Activated CD8-positive, alpha-beta memory T cell treated with anti-CD3 and anti-CD28 coated beads, Interleukin-2, amount 10 ng/mL, durations not matched to agents 7 days and 5 days (primary cell): Measurements from ENCODE around the gene NHERF2. TPM values are rescaled to one million over a fixed set of nuclear protein-coding genes. Genes with fewer than 3 reads are reported as not detected.

Experiments used
- ATAC-seq: fragments of 150-1000 bp; cut with Tn5 transposase; one replicate; pipeline ENCODE4 v1.10.0; 2021; ENCODE audit warnings: moderate library complexity
- CTCF ChIA-PET: fragments of 350-600 bp; sonication (Branson Sonifier 250); formaldehyde crosslinking; loops from one replicate; lab custom pipeline; 2021; ENCODE audit warnings: antibody characterized with exemption; lab: Charles Lee
- DNase-seq: peaks from one replicate; pipeline ENCODE4 v3.0.0-alpha.2; 2020
- H3K27ac Mint-ChIP-seq: one replicate; pipeline ENCODE4 v1.8.0; 2021; ENCODE audit warnings: mild to moderate bottlenecking, mixed read lengths
- H3K27me3 Mint-ChIP-seq: one replicate; pipeline ENCODE4 v1.8.0; 2021; ENCODE audit warnings: mixed read lengths
- H3K36me3 Mint-ChIP-seq: one replicate; pipeline ENCODE4 v1.8.0; 2021; ENCODE audit warnings: mild to moderate bottlenecking, mixed read lengths
- H3K4me1 Mint-ChIP-seq: one replicate; pipeline ENCODE4 v1.8.0; 2021; ENCODE audit warnings: mixed read lengths
- H3K4me3 Mint-ChIP-seq: one replicate; pipeline ENCODE4 v1.8.0; 2021; ENCODE audit warnings: mild to moderate bottlenecking, moderate library complexity, mixed read lengths
- H3K9me3 Mint-ChIP-seq: one replicate; pipeline ENCODE4 v1.8.0; 2022; ENCODE audit warnings: low read depth, mixed read lengths
- total RNA-seq, 2 experiments: library from RNA; stranded (reverse); gene quantifications; one replicate each; pipeline ENCODE4 v1.2.3, GENCODE V29; 2021

NHERF2 gene
- total RNA-seq, 2 experiments from 2014 or later, result 1.3 to 2.2 TPM

DNA sequence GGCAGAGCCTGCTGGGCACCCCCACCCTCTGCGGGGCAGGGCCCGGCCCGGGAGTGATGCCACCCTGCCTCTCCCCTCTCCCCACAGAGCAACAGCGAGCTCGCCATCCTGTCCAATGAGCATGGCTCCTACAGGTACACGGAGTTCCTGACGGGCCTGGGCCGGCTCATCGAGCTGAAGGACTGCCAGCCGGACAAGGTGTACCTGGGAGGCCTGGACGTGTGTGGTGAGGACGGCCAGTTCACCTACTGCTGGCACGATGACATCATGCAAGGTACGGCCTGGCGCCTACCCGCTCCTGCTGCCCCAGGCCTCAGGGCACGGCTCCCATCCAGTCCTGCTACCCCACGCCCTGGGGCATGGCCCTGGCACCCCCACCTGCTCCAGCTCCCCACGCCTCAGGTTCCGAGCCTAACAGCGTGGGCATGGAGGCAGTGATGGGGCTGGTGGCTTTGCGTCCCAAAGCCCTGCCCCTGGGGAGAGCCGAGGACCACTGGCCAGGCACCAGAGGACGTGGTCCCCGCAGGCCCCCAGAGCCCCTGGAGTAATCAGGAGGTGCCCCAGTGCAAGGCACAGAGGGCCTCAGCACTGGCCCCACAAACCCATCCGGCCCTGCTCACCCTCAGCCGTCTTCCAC lies 59.5 kb downstream of the NHERF2 start:
- no peaks in the 10 kb centered on the region for H3K9me3 Mint-ChIP-seq
- peaks cover 4% of the 10 kb centered on the region for H3K36me3 Mint-ChIP-seq
- CTCF ChIA-PET, result no interaction called here
- no peak overlapping the region for H3K27ac Mint-ChIP-seq
- H3K4me3 Mint-ChIP-seq, result no peak overlapping the region
- no peaks in the 10 kb centered on the region for H3K4me1 Mint-ChIP-seq
- DNase-seq (no peak), ATAC-seq (no peak)
- no peaks in the 10 kb centered on the region for H3K27me3 Mint-ChIP-seq

DNA sequence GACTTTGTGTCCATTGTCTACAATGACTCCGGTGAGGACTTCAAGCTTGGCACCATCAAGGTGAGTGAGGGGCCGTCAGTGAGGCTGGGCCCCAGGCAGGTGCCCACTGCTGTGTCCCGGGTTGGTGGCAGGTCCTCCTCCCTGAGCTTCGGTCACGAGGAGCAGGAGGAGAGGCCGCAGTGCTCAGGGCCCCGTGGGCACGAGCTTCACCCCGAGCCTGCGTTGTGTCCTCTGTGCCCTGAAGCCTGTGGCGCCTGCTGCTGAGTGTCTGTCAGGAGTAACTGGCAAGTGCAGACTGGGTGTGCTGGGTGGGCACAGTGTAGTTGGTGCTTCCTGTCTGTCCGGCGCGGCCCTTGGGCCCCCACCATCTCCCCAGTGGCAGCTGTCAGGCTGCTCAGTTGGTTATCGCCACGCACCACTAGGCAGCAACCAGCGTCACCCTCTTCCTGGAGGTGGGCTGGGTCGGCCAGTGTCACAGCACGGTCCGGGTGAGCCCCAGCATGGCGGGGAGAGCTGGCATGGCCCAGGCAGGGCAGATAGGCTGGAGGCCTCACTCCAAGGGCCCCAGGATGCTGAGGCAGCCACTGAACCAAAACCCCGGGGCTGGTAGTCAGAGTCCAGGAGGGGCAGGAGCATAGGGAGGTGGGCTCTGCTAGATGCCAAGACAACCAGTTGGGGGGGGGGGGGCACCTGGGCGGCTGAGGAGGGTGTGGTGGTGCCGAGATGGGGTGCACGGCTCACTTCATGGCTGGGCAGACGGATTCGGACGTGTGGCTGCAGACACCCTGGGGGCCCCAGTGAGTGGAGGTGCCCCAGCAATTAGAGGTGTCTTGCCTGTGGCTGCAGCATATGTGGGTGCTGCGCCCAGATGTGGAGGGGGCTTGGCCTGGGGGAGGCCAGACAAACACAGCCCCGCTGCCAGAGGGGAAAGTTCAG lies 60.4 kb downstream of the NHERF2 start:
- Mint-ChIP-seq H3K27me3 (no peaks in the 10 kb centered on the region), H3K9me3 (no peaks in the 10 kb centered on the region), H3K27ac (no peak overlapping the region), H3K4me3 (no peak overlapping the region), H3K4me1 (no peaks in the 10 kb centered on the region), H3K36me3 (peaks cover 4% of the 10 kb centered on the region)
- no peak for ATAC-seq
- DNase-seq, result no peak
- CTCF ChIA-PET, result no interaction called here

DNA sequence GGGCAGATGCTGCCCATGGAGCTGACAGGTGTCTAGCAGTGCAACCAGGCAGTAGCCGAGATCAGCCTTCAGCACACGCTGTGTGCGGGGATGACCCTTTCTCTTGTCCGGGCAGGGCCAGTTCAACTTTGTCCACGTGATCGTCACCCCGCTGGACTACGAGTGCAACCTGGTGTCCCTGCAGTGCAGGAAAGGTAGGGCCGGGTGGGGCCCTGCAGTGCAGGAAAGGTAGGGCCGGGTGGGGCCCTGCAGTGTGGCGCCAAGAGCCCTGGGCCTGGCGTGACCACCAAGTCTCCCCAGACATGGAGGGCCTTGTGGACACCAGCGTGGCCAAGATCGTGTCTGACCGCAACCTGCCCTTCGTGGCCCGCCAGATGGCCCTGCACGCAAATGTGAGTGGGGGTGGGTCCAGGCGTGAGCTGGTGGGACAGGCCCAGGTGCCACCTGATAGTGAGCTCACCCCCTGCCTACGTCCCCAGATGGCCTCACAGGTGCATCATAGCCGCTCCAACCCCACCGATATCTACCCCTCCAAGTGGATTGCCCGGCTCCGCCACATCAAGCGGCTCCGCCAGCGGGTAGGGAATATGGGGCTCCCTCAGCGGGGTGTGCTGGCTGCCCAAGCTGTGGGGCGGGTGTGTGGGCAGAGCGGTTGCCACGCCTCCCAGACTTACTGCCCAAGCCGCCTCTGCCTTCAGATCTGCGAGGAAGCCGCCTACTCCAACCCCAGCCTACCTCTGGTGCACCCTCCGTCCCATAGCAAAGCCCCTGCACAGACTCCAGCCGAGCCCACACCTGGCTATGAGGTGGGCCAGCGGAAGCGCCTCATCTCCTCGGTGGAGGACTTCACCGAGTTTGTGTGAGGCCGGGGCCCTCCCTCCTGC lies 61.3 kb downstream of the NHERF2 start:
- no peak overlapping the region for H3K27ac Mint-ChIP-seq
- ATAC-seq (no peak), DNase-seq (no peak)
- no peaks in the 10 kb centered on the region for H3K27me3 Mint-ChIP-seq
- H3K4me1 Mint-ChIP-seq, result no peaks in the 10 kb centered on the region
- H3K36me3 Mint-ChIP-seq, result peaks cover 4% of the 10 kb centered on the region
- H3K4me3 Mint-ChIP-seq, result no peak overlapping the region
- no peaks in the 10 kb centered on the region for H3K9me3 Mint-ChIP-seq
- CTCF ChIA-PET, result no interaction called here

Other genes starting within 250 kb of the NHERF2 start
- 10 to 100 TPM; 35.7 to 36.5 TPM for gene SPSB3, start 244.3 kb upstream of the NHERF2 start, total RNA-seq
- gene NUBP2, start 243.9 kb upstream of the NHERF2 start, total RNA-seq, result 10 to 100 TPM; 52.5 to 64.0 TPM
- not detected for gene IGFALS, start 233.2 kb upstream of the NHERF2 start, total RNA-seq
- 10 to 100 TPM; 44.1 to 44.2 TPM for gene HAGH, start 200.1 kb upstream of the NHERF2 start, total RNA-seq
- gene FAHD1, start 199.7 kb upstream of the NHERF2 start, total RNA-seq, result 10 to 100 TPM; 11.3 to 12.9 TPM
- gene MEIOB, start 154.7 kb upstream of the NHERF2 start, total RNA-seq, result not detected
- not detected for gene HS3ST6, start 108.5 kb upstream of the NHERF2 start, total RNA-seq
- 10 to 100 TPM; 14.5 to 19.8 TPM for gene MSRB1, start 83.7 kb upstream of the NHERF2 start, total RNA-seq
- gene RPL3L, start 72.2 kb upstream of the NHERF2 start, total RNA-seq, result under 1 TPM in 1 of 2 experiments, not detected in 1; 0.42 TPM
- 100 to 1,000 TPM; 148 to 158 TPM for gene NDUFB10, start 67.4 kb upstream of the NHERF2 start, total RNA-seq
- 1,000 to 10,000 TPM; 2,823 to 3,048 TPM for gene RPS2, start 62.1 kb upstream of the NHERF2 start, total RNA-seq
- gene RNF151, start 60.0 kb upstream of the NHERF2 start, total RNA-seq, result not detected
- gene TBL3, start 54.8 kb upstream of the NHERF2 start, total RNA-seq, result 10 to 100 TPM; 41.9 to 42.3 TPM
- gene NOXO1, start 45.4 kb upstream of the NHERF2 start, total RNA-seq, result under 1 TPM in 1 of 2 experiments, not detected in 1; 0.26 TPM
- gene GFER, start 42.7 kb upstream of the NHERF2 start, total RNA-seq, result 10 to 100 TPM; 33.5 to 40.9 TPM
- 10 to 100 TPM in 1 of 2 experiments, 1 to 10 TPM in 1; 6.4 to 17.6 TPM for gene SYNGR3, start 36.9 kb upstream of the NHERF2 start, total RNA-seq
- 10 to 100 TPM; 76.2 to 94.5 TPM for gene ZNF598, start 17.1 kb upstream of the NHERF2 start, total RNA-seq
- 1 to 10 TPM; 1.1 to 6.3 TPM for gene NPW, start 7.1 kb upstream of the NHERF2 start, total RNA-seq
- gene NTHL1, start 20.9 kb downstream of the NHERF2 start, total RNA-seq, result 10 to 100 TPM; 34.3 to 37.5 TPM
- gene TSC2, start 21.1 kb downstream of the NHERF2 start, total RNA-seq, result 100 to 1,000 TPM; 101 to 115 TPM
- gene PKD1, start 109.0 kb downstream of the NHERF2 start, total RNA-seq, result 100 to 1,000 TPM in 1 of 2 experiments, 10 to 100 TPM in 1; 60.1 to 100 TPM
- gene RAB26, start 121.7 kb downstream of the NHERF2 start, total RNA-seq, result under 1 TPM; 0.68 to 0.70 TPM
- 10 to 100 TPM; 59.5 to 72.9 TPM for gene TRAF7, start 128.9 kb downstream of the NHERF2 start, total RNA-seq
- under 1 TPM in 1 of 2 experiments, not detected in 1; 0.09 TPM for gene CASKIN1, start 169.7 kb downstream of the NHERF2 start, total RNA-seq
- 10 to 100 TPM; 38.9 to 45.7 TPM for gene MLST8, start 178.6 kb downstream of the NHERF2 start, total RNA-seq
- 10 to 100 TPM; 13.2 to 20.4 TPM for gene BRICD5, start 184.0 kb downstream of the NHERF2 start, total RNA-seq
- 10 to 100 TPM; 29.8 to 34.8 TPM for gene PGP, start 187.9 kb downstream of the NHERF2 start, total RNA-seq
- 10 to 100 TPM; 31.3 to 37.1 TPM for gene E4F1, start 196.7 kb downstream of the NHERF2 start, total RNA-seq
- gene DNASE1L2, start 209.5 kb downstream of the NHERF2 start, total RNA-seq, result 1 to 10 TPM; 1.5 to 2.0 TPM
- 10 to 100 TPM; 48.9 to 57.3 TPM for gene ECI1, start 224.7 kb downstream of the NHERF2 start, total RNA-seq
- gene RNPS1, start 241.2 kb downstream of the NHERF2 start, total RNA-seq, result 100 to 1,000 TPM; 310 to 324 TPM